Measurements from ENCODE around the gene ABCA1.

DNA sequence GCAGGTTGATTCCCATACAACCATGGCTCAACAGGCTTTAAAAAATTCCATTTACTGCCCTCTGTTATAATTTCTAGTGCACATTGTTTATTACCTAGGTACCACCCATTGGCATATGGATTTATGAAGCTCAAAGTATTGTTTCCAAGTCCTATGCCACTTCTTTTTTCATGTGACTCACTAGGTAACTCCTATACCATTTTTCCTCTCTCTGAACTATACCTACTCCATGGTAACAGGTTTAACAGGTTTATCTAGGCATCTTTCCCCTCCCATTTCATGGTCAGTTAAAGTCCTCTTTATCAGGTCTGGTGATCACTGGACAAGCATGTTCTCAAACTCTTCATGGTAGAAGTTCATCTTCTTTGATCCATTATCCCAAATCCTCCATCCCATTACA lies 49.6 kb upstream of the ABCA1 start:
- TF ChIP-seq, protein P1, sequence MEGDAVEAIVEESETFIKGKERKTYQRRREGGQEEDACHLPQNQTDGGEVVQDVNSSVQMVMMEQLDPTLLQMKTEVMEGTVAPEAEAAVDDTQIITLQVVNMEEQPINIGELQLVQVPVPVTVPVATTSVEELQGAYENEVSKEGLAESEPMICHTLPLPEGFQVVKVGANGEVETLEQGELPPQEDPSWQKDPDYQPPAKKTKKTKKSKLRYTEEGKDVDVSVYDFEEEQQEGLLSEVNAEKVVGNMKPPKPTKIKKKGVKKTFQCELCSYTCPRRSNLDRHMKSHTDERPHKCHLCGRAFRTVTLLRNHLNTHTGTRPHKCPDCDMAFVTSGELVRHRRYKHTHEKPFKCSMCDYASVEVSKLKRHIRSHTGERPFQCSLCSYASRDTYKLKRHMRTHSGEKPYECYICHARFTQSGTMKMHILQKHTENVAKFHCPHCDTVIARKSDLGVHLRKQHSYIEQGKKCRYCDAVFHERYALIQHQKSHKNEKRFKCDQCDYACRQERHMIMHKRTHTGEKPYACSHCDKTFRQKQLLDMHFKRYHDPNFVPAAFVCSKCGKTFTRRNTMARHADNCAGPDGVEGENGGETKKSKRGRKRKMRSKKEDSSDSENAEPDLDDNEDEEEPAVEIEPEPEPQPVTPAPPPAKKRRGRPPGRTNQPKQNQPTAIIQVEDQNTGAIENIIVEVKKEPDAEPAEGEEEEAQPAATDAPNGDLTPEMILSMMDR (IDR thresholded peaks at IDR 0.05; ENCODE audit: insufficient read depth, low read length, poor library complexity, severe bottlenecking) = no peak
- no peak for TF ChIP-seq EZH2phosphoT487 (conservative IDR thresholded peaks at IDR 0.05; ENCODE audit: low read length)

All from SU-DHL-6 (cell line).